GDM1 (cell line): Measurements from ENCODE around the gene CDKN2A.

Source experiments
- DNase-seq: peaks from one replicate; lab custom pipeline; 2025; lab: John Stamatoyannopoulos, UW

Gene CDKN2A

GRCh38 chr9:22005702-22006606 lies 11.8 kb upstream of the CDKN2A start:
- DNase-seq: no peak

GRCh38 chr9:22005021-22005701 lies 11.0 kb upstream of the CDKN2A start:
- no peak for DNase-seq

GRCh38 chr9:22002038-22002437 lies 7.8 kb upstream of the CDKN2A start:
- DNase-seq: no peak

GRCh38 chr9:21998026-21998425 lies 3.8 kb upstream of the CDKN2A start:
- DNase-seq: no peak

- DNase-seq: no peak
Measured at GRCh38 chr9:21997480-21997879, 3.3 kb upstream of the CDKN2A start.

- no peak for DNase-seq
Measured at GRCh38 chr9:21996858-21997257, 2.7 kb upstream of the CDKN2A start.

GRCh38 chr9:21996438-21996837 lies 2.2 kb upstream of the CDKN2A start:
- no peak for DNase-seq

GRCh38 chr9:21995666-21996398 lies 1.6 kb upstream of the CDKN2A start:
- no peak for DNase-seq

- peak; percentile 57 for DNase-seq
Measured at GRCh38 chr9:21995006-21995665, 944 bp upstream of the CDKN2A start.

GRCh38 chr9:21994556-21995005 lies 389 bp upstream of the CDKN2A start, which contains the start of gene CDKN2B-AS1:
Gene CDKN2B-AS1, plus strand, starts transcription at chr9:21994791.
- no peak for DNase-seq

- no peak for DNase-seq
Measured at GRCh38 chr9:21993007-21993406, 1.2 kb downstream of the CDKN2A start.

GRCh38 chr9:21991072-21991959 lies 2.9 kb downstream of the CDKN2A start:
- no peak for DNase-seq

- DNase-seq: no peak
Measured at GRCh38 chr9:21989440-21990189, 4.6 kb downstream of the CDKN2A start.

- no peak for DNase-seq
Measured at GRCh38 chr9:21988056-21988990, 5.9 kb downstream of the CDKN2A start.

- DNase-seq: no peak
Measured at GRCh38 chr9:21985964-21986667, 8.1 kb downstream of the CDKN2A start.

- no peak for DNase-seq
Measured at GRCh38 chr9:21984101-21984500, 10.1 kb downstream of the CDKN2A start.

GRCh38 chr9:21983561-21983935 lies 10.6 kb downstream of the CDKN2A start:
- no peak for DNase-seq

- no peak for DNase-seq
Measured at GRCh38 chr9:21982861-21983560, 11.2 kb downstream of the CDKN2A start.
